ENCODE results near the gene RFNG.
A peak's percentile ranks its signal among the peaks of the same experiment; 100 is the strongest.

The RFNG gene

GRCh38 chr17:82097184-82097918, 45.7 kb upstream of the RFNG start:
- Histone ChIP-seq H3F3A (ENCODE audit: insufficient read depth) (peaks cover 30% of the 10 kb centered on the region), H3K27ac (ENCODE audit: low read depth, low read length) (peak overlapping the region; percentile 93), H3K4me3 (ENCODE audit: insufficient read depth, low read length, poor library complexity, severe bottlenecking) (peak overlapping the region; percentile 99), H2AFZ (ENCODE audit: low read depth, low read length, severe bottlenecking) (no peak overlapping the region), H3K9ac (ENCODE audit: low read length) (peak overlapping the region; percentile 100), H3K9me2 (replicated peaks; ENCODE audit: insufficient read depth, low read length) (no peaks in the 10 kb centered on the region), H3K27me3 (ENCODE audit: low read length) (no peaks in the 10 kb centered on the region), H3K36me3 (ENCODE audit: low read length) (0 out of 2 replicates have a peak, but pooled peaks cover 2% of the 10 kb centered on the region), H3K79me2 (ENCODE audit: insufficient read depth, low read length) (peaks cover 32% of the 10 kb centered on the region), H3K9me3 (ENCODE audit: insufficient read depth, low read length) (no peaks in the 10 kb centered on the region), H3K4me2 (ENCODE audit: low read depth, low read length, poor library complexity, severe bottlenecking) (peak overlapping the region; percentile 60), H4K20me1 (ENCODE audit: low read depth, low read length) (no peaks in the 10 kb centered on the region; the same call in 1 of the 2 replicates)
- no peak for TF ChIP-seq CTCF (IDR thresholded peaks at IDR 0.05; ENCODE audit: insufficient read depth, low read length, poor library complexity, severe bottlenecking)

GRCh38 chr17:82096709-82097183, 45.1 kb upstream of the RFNG start:
- H3K4me2 ChIP-seq (ENCODE audit: low read depth, low read length, poor library complexity, severe bottlenecking) = peak overlapping the region; percentile 60
- H3K4me3 ChIP-seq (ENCODE audit: insufficient read depth, low read length, poor library complexity, severe bottlenecking) = peak overlapping the region; percentile 99
- H3K27ac ChIP-seq (ENCODE audit: low read depth, low read length) = peak overlapping the region; percentile 93
- TF ChIP-seq EZH2phosphoT487 (conservative IDR thresholded peaks at IDR 0.05; ENCODE audit: low read length) (no peak), CTCF (IDR thresholded peaks at IDR 0.05; ENCODE audit: insufficient read depth, low read length, poor library complexity, severe bottlenecking) (no peak)
- no peaks in the 10 kb centered on the region for H3K9me3 ChIP-seq (ENCODE audit: insufficient read depth, low read length)
- no peaks in the 10 kb centered on the region; the same call in 1 of the 2 replicates for H4K20me1 ChIP-seq (ENCODE audit: low read depth, low read length)
- peaks cover 24% of the 10 kb centered on the region for H3F3A ChIP-seq (ENCODE audit: insufficient read depth)
- no peaks in the 10 kb centered on the region for H3K9me2 ChIP-seq (replicated peaks; ENCODE audit: insufficient read depth, low read length)
- H3K9ac ChIP-seq (ENCODE audit: low read length) = peak overlapping the region; percentile 100
- no peaks in the 10 kb centered on the region for H3K27me3 ChIP-seq (ENCODE audit: low read length)
- H3K79me2 ChIP-seq (ENCODE audit: insufficient read depth, low read length) = peaks cover 32% of the 10 kb centered on the region
- H3K36me3 ChIP-seq (ENCODE audit: low read length) = 0 out of 2 replicates have a peak, but pooled peaks cover 2% of the 10 kb centered on the region
- no peak overlapping the region for H2AFZ ChIP-seq (ENCODE audit: low read depth, low read length, severe bottlenecking)

GRCh38 chr17:82095777-82096708, 44.4 kb upstream of the RFNG start:
- Histone ChIP-seq H4K20me1 (ENCODE audit: low read depth, low read length) (no peaks in the 10 kb centered on the region; the same call in 1 of the 2 replicates), H3K9ac (ENCODE audit: low read length) (peak overlapping the region; percentile 100)

More at GRCh38 chr17:82095777-82096708, 44.4 kb upstream of the RFNG start:
- peaks cover 18% of the 10 kb centered on the region for H3F3A ChIP-seq (ENCODE audit: insufficient read depth)
- TF ChIP-seq CTCF (IDR thresholded peaks at IDR 0.05; ENCODE audit: insufficient read depth, low read length, poor library complexity, severe bottlenecking) (no peak), EZH2phosphoT487 (conservative IDR thresholded peaks at IDR 0.05; ENCODE audit: low read length) (no peak)
- H2AFZ ChIP-seq (ENCODE audit: low read depth, low read length, severe bottlenecking) = no peak overlapping the region
- 0 out of 2 replicates have a peak, but pooled peaks cover 2% of the 10 kb centered on the region for H3K36me3 ChIP-seq (ENCODE audit: low read length)
- H3K79me2 ChIP-seq (ENCODE audit: insufficient read depth, low read length) = peaks cover 32% of the 10 kb centered on the region
- H3K27ac ChIP-seq (ENCODE audit: low read depth, low read length) = no peak overlapping the region
- H3K9me3 ChIP-seq (ENCODE audit: insufficient read depth, low read length) = no peaks in the 10 kb centered on the region
- H3K27me3 ChIP-seq (ENCODE audit: low read length) = no peaks in the 10 kb centered on the region
- H3K4me2 ChIP-seq (ENCODE audit: low read depth, low read length, poor library complexity, severe bottlenecking) = peak overlapping the region; percentile 60
- no peak overlapping the region for H3K4me3 ChIP-seq (ENCODE audit: insufficient read depth, low read length, poor library complexity, severe bottlenecking)
- H3K9me2 ChIP-seq (replicated peaks; ENCODE audit: insufficient read depth, low read length) = no peaks in the 10 kb centered on the region

Data from SU-DHL-6 (cell line).